K562 (cell line): Measurements from ENCODE around the gene KIF26B. TPM values are rescaled to one million over a fixed set of nuclear protein-coding genes. Genes with fewer than 3 reads are reported as not detected.

Experiments used
- ATAC-seq: fragments of 200-7000 bp; cut with Tn5 transposase; 3 replicates; pipeline ENCODE4 v1.9.1; 2020; ENCODE audit warnings: moderate library complexity
- BruUV-seq: library from RNA; stranded (reverse); fragments of 400-500 nt; replicated peaks from 2 replicates; lab custom pipeline; 2021; lab: Mats Ljungman, UMichigan
- CTCF ChIA-PET: fragments of 300-600 bp; formaldehyde crosslinking; extraction: SDS; loops from one replicate; lab custom pipeline; 2021; ENCODE audit warnings: low intra/inter-chr PET ratio; lab: Yijun Ruan, JAX
- POLR2A ChIA-PET: fragments of 300-600, 350-650 bp; sonication (Branson Sonifier 250); formaldehyde crosslinking; extraction: SDS; loops from one replicate; lab custom pipeline; 2021; ENCODE audit warnings: antibody characterized with exemption, inconsistent platforms; lab: Yijun Ruan, JAX
- DNase-seq, 4 experiments: peaks; one replicate each; pipeline versions ENCODE4 v3.0.0 to v3.0.0-alpha.2; 2011 to 2018; ENCODE audit warnings: low spot score in 3 of 4, mixed read lengths in 3 of 4; ENCODE audit errors: extremely low read depth in 1 of 4
- FAIRE-seq: peaks from 2 replicates; lab custom pipeline; 2011; peaks lifted over from hg19 to GRCh38; lab: Jason Lieb, UNC
- H2AFZ ChIP-seq: 2 replicates; pipeline ENCODE4 v1.6.0; 2011; ENCODE audit warnings: low read depth, low read length, control low read depth, inconsistent platforms
- H3K27ac ChIP-seq: fragments of 200-600 bp; 3 replicates; pipeline ENCODE4 v1.8.0; 2011; ENCODE audit warnings: low read depth, mild to moderate bottlenecking, control low read depth, inconsistent platforms, low read length, moderate library complexity, mixed read lengths; ENCODE audit errors: extremely low read depth
- H3K27me3 ChIP-seq, 2 experiments: fragments of 300-600 bp in 1 of 2; 2 replicates in 1 of 2; 3 replicates in 1 of 2; pipeline versions ENCODE4 v1.6.0 to v1.8.0; 2011; ENCODE audit warnings: inconsistent platforms in 2 of 2, low read length in 2 of 2, mild to moderate bottlenecking in 1 of 2, mixed read lengths in 1 of 2, moderate library complexity in 1 of 2; ENCODE audit not compliant: control insufficient read depth in 2 of 2, insufficient read depth in 2 of 2
- H3K36me3 ChIP-seq: fragments of 300-600 bp; 3 replicates; pipeline ENCODE4 v1.8.0; 2011; ENCODE audit warnings: mild to moderate bottlenecking, low read length, inconsistent platforms; ENCODE audit not compliant: control insufficient read depth, insufficient read depth
- H3K4me1 ChIP-seq, 2 experiments: fragments of 200-600 bp in 1 of 2; replicated peaks in 1 of 2; 2 replicates in 1 of 2; 3 replicates in 1 of 2; pipeline versions ENCODE4 v1.5.1 to v1.8.0; 2011; ENCODE audit warnings: inconsistent platforms in 2 of 2, low read length in 2 of 2, mild to moderate bottlenecking in 1 of 2, mixed read lengths in 1 of 2, moderate library complexity in 1 of 2; ENCODE audit not compliant: control insufficient read depth in 2 of 2, insufficient read depth in 2 of 2
- H3K4me2 ChIP-seq: 2 replicates; pipeline ENCODE4 v1.6.1; 2011; ENCODE audit warnings: low read length, control low read depth, inconsistent platforms, mixed read lengths; ENCODE audit not compliant: insufficient read depth
- H3K4me3 ChIP-seq: fragments of 200-600 bp; sonication (generic), shearing (Covaris generic); 2 replicates; pipeline ENCODE4 v1.5.1; 2016; ENCODE audit warnings: control low read depth, inconsistent platforms
- H3K79me2 ChIP-seq: fragments of 200-600 bp; 3 replicates; pipeline ENCODE4 v1.8.0; 2011; ENCODE audit warnings: low read length, inconsistent platforms; ENCODE audit not compliant: control insufficient read depth, insufficient read depth
- H3K9ac ChIP-seq, 2 experiments: 2 replicates each; pipeline versions ENCODE4 v1.6.0 to v1.6.1; 2011; ENCODE audit warnings: low read depth in 2 of 2, low read length in 2 of 2, control low read depth in 1 of 2, inconsistent platforms in 1 of 2, mild to moderate bottlenecking in 1 of 2, mixed read lengths in 1 of 2; ENCODE audit not compliant: insufficient read depth in 1 of 2
- H3K9me1 ChIP-seq: one replicate; pipeline ENCODE4 v1.6.0; 2011; ENCODE audit warnings: inconsistent platforms, mild to moderate bottlenecking, low read length, moderate library complexity; ENCODE audit not compliant: control insufficient read depth, insufficient read depth
- H3K9me3 ChIP-seq: replicated peaks from 2 replicates; pipeline ENCODE4 v1.5.1; 2011; ENCODE audit warnings: low read depth, low read length, inconsistent platforms; ENCODE audit not compliant: control insufficient read depth, insufficient read depth
- H4K20me1 ChIP-seq: replicated peaks from 2 replicates; pipeline ENCODE4 v1.6.1; 2011; ENCODE audit warnings: low read length, inconsistent platforms, mixed read lengths; ENCODE audit not compliant: control insufficient read depth, insufficient read depth
- BRD4 ChIP-seq: fragments of 200-600 bp; sonication (generic); IDR thresholded peaks from 2 replicates; pipeline ENCODE4 v1.6.1; 2017; ENCODE audit warnings: inconsistent platforms
- CEBPG ChIP-seq, 3 experiments: fragments of 200-800 bp in 1 of 3; sonication (Bioruptor generic) in 1 of 3; sonication (generic) in 1 of 3; formaldehyde crosslinking in 1 of 3; IDR thresholded peaks in 2 of 3; conservative IDR thresholded peaks in 1 of 3; 2 replicates each; pipeline versions ENCODE4 v1.6.1 to v1.8.0; 2016 to 2022; ENCODE audit warnings: missing compliant biosample characterization in 2 of 3, missing genetic modification characterization in 2 of 3, mild to moderate bottlenecking in 1 of 3, missing genetic modification reagents in 1 of 3
- FIP1L1 ChIP-seq: fragments of 200-400 bp; formaldehyde crosslinking; IDR thresholded peaks from 2 replicates; pipeline ENCODE4 v1.6.1; 2018; ENCODE audit warnings: mild to moderate bottlenecking, low read depth, low read length; ENCODE audit not compliant: poor library complexity, severe bottlenecking
- GTF2E2 ChIP-seq: fragments of 200-800 bp; sonication (Bioruptor generic); IDR thresholded peaks from 2 replicates; pipeline ENCODE4 v1.6.1; 2016; ENCODE audit warnings: missing genetic modification characterization, missing compliant biosample characterization
- HDAC6 ChIP-seq: IDR thresholded peaks from 2 replicates; pipeline ENCODE4 v1.6.1; 2012; ENCODE audit warnings: low read depth, mild to moderate bottlenecking, control low read depth, inconsistent platforms, low read length, moderate library complexity
- HEY1 ChIP-seq: fragments of 250-450 bp; sonication (Bioruptor Pico); IDR thresholded peaks from 2 replicates; pipeline ENCODE4 v1.5.0; 2020; ENCODE audit warnings: mild to moderate bottlenecking, moderate library complexity, borderline replicate concordance
- KAT7 ChIP-seq: sonication (generic); formaldehyde crosslinking; IDR thresholded peaks from 2 replicates; pipeline ENCODE4 v1.8.0; 2022; ENCODE audit warnings: missing genetic modification reagents, mild to moderate bottlenecking, borderline replicate concordance
- NELFE ChIP-seq: IDR thresholded peaks from 2 replicates; pipeline ENCODE4 v1.6.1; 2011; ENCODE audit warnings: mild to moderate bottlenecking; ENCODE audit not compliant: insufficient read depth, insufficient read length
- NONO ChIP-seq, 2 experiments: fragments of 200-400 bp in 1 of 2; fragments of 450-650 bp in 1 of 2; formaldehyde crosslinking in 1 of 2; IDR thresholded peaks; 2 replicates each; pipeline ENCODE4 v1.6.1; 2017; ENCODE audit warnings: low read depth in 2 of 2, mild to moderate bottlenecking in 2 of 2, moderate library complexity in 2 of 2, low read length in 1 of 2
- PHF20 ChIP-seq: fragments of 450-650 bp; IDR thresholded peaks from 2 replicates; pipeline ENCODE4 v1.6.1; 2018; ENCODE audit not compliant: partially characterized antibody
- SIN3B ChIP-seq: fragments of 450-650 bp; IDR thresholded peaks from 2 replicates; pipeline ENCODE4 v1.6.1; 2017; ENCODE audit warnings: low read depth, mild to moderate bottlenecking, moderate library complexity
- SRSF1 ChIP-seq: fragments of 200-400 bp; formaldehyde crosslinking; IDR thresholded peaks from 2 replicates; pipeline ENCODE4 v1.6.1; 2017; ENCODE audit warnings: mild to moderate bottlenecking, low read depth, low read length, moderate library complexity
- TEAD2 ChIP-seq: fragments of 450-650 bp; IDR thresholded peaks from 2 replicates; pipeline ENCODE4 v1.6.1; 2016; ENCODE audit warnings: missing genetic modification characterization, control low read depth, missing compliant biosample characterization
- TFAM ChIP-seq: fragments of 250-450 bp; sonication (Bioruptor Pico); conservative IDR thresholded peaks from 2 replicates; pipeline ENCODE4 v1.5.0; 2021; ENCODE audit warnings: mild to moderate bottlenecking, moderate library complexity
- U2AF2 ChIP-seq: fragments of 200-400 bp; formaldehyde crosslinking; optimal IDR thresholded peaks from 2 replicates; pipeline ENCODE3; 2017; ENCODE audit warnings: low read depth, mild to moderate bottlenecking, low read length
- ZBTB7A ChIP-seq: IDR thresholded peaks from 2 replicates; pipeline ENCODE4 v1.6.1; 2011; ENCODE audit warnings: low read depth, mild to moderate bottlenecking, low read length, moderate library complexity, borderline replicate concordance; ENCODE audit not compliant: control insufficient read depth
- ZNF124 ChIP-seq: sonication (generic); formaldehyde crosslinking; IDR thresholded peaks from 2 replicates; pipeline ENCODE4 v1.8.1; 2022; ENCODE audit warnings: missing genetic modification reagents
- ZNF133 ChIP-seq: fragments of 250-450 bp; sonication (Bioruptor Pico); IDR thresholded peaks from 2 replicates; pipeline ENCODE4 v1.4.0; 2020; ENCODE audit warnings: mild to moderate bottlenecking
- ZNF280B ChIP-seq: fragments of 250-450 bp; sonication (Bioruptor Pico); IDR thresholded peaks from 2 replicates; pipeline ENCODE4 v1.5.1; 2021; ENCODE audit warnings: mild to moderate bottlenecking
- WGBS: fragments of 100-300 bp; shearing (Covaris generic); methylation state at CpG from one replicate; pipeline ENCODE4 v1.1.6; 2016; ENCODE audit warnings: low coverage, mixed read lengths; ENCODE audit not compliant: insufficient coverage; ENCODE audit errors: missing lambda C conversion rate; 5-methylcytosine and 5-hydroxymethylcytosine counted together
- in situ Hi-C: fragments of 300-500 bp; cut with MboI; formaldehyde crosslinking; loops from 4 replicates; pipeline ENCODE4 v1.15.0; 2018; ENCODE audit warnings: inconsistent platforms, mixed read lengths
- intact Hi-C: fragments of 100-400 bp; cut with micrococcal nuclease; formaldehyde crosslinking; loops from 2 replicates; pipeline ENCODE4 v1.14.2; 2022
- polyA plus RNA-seq, 8 experiments: library from polyadenylated mRNA; depleted of rRNA in 4 of 8; stranded (reverse) in 5 of 8; unstranded in 3 of 8; fragments of >200 nt; fragmentation: Nextera tagmentation in 2 of 8; fragmentation: Illumina TruSeq in 1 of 8; extraction: Ambion mirVana in 2 of 8; extraction: Trizol in 1 of 8; gene quantifications; 2 replicates each; pipeline versions ENCODE4 v1.2.1 to v1.2.3, GENCODE V29; 2011 to 2014; ENCODE audit warnings: inconsistent platforms in 1 of 8, missing spikeins in 1 of 8
- total RNA-seq, 7 experiments: library from RNA; depleted of rRNA in 6 of 7; stranded (reverse); fragments of >200 nt in 6 of 7; fragmentation: Illumina TruSeq in 2 of 7; extraction: Trizol in 2 of 7; gene quantifications; 2 replicates each; pipeline versions ENCODE4 v1.2.1 to v1.2.3, GENCODE V29; 2011 to 2021; ENCODE audit warnings: low replicate concordance in 1 of 7

KIF26B gene
- total and polyA plus RNA-seq, 9 of the 15 experiments (the other 6 are each of a cell fraction or from before 2014, with no cell fraction given), result 0.02 to 0.08 (median 0.03) TPM; not detected in 6

DNA sequence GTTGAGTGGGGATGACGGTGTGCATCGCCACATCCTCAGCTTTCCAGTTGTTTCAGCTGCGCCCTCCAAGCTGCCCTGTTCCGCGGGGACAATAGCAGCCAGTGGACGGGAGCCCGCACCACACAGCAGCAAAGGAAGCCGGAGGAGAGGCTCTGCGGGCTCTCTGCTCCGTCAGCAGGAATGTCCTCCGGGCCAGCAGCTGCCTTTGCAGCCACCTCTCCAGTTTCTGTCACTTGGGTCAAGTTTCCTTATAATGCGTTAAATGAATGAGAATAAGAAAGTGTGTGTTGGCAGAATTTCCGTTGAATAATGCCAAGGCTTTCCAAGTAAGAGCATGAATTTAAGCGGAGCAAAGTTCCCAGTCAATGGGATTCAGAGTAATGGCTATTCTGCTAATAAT, 263.3 kb downstream of the KIF26B start:
- H3K4me3 ChIP-seq, result no peak overlapping the region
- CTCF ChIA-PET, result no interaction called here
- no peaks in the 10 kb centered on the region for H3K36me3 ChIP-seq
- H3K9ac ChIP-seq, result no peak overlapping the region
- BruUV-seq, result no TSS peak
- no peaks in the 10 kb centered on the region for H3K4me1 ChIP-seq
- H3K9me1 ChIP-seq, result no peaks in the 10 kb centered on the region
- FAIRE-seq (no peak), DNase-seq (no peak)
- 0% methylated on average over 14 of the region's 14 CpGs for WGBS
- H3K9me3 ChIP-seq, result no peaks in the 10 kb centered on the region
- H4K20me1 ChIP-seq, result no peaks in the 10 kb centered on the region
- H3K27ac ChIP-seq, result no peak overlapping the region
- in situ Hi-C loops, result no loop called here
- POLR2A ChIA-PET, result no interaction called here
- TF ChIP-seq TFAM (CRISPR knock-in tag) (no peak), TEAD2 (tag) (no peak), NELFE (no peak), PHF20 (no peak), HDAC6 (no peak), SRSF1 (no peak), BRD4 (no peak), ZBTB7A (no peak), ZNF133 (CRISPR knock-in tag) (no peak), NONO (IDR thresholded peaks at IDR 0.05; ENCODE audit: low read depth in 2 of 2, low read length in 1 of 2) (no peak), ZNF280B (CRISPR knock-in tag) (no peak), ZNF124 (CRISPR knock-in tag) (no peak), FIP1L1 (no peak), CEBPG (CRISPR knock-in tag; IDR thresholded peaks at IDR 0.05) (no peak), CEBPG (tag; conservative IDR thresholded peaks at IDR 0.05 in 1 of 2, IDR thresholded peaks at IDR 0.05 in 1 of 2) (no peak), U2AF2 (no peak), GTF2E2 (tag) (no peak), SIN3B (no peak), HEY1 (CRISPR knock-in tag) (no peak), KAT7 (no peak)
- TF ChIP-seq, all 486 proteins: peak for 0
- no peaks in the 10 kb centered on the region for H3K79me2 ChIP-seq
- H3K27me3 ChIP-seq, result peaks cover 64 to 65% of the 10 kb centered on the region in 2 experiments
- no peak for ATAC-seq
- no peak overlapping the region for H2AFZ ChIP-seq
- intact Hi-C loops, result no loop called here
- no peak overlapping the region for H3K4me2 ChIP-seq
